NCI-H748 (cell line): ENCODE measurements around the gene IGFBP2.

Source experiments
- DNase-seq: peaks from one replicate; lab custom pipeline; 2025; ENCODE audit not compliant: unreplicated experiment; lab: John Stamatoyannopoulos, UW

Gene IGFBP2

DNA sequence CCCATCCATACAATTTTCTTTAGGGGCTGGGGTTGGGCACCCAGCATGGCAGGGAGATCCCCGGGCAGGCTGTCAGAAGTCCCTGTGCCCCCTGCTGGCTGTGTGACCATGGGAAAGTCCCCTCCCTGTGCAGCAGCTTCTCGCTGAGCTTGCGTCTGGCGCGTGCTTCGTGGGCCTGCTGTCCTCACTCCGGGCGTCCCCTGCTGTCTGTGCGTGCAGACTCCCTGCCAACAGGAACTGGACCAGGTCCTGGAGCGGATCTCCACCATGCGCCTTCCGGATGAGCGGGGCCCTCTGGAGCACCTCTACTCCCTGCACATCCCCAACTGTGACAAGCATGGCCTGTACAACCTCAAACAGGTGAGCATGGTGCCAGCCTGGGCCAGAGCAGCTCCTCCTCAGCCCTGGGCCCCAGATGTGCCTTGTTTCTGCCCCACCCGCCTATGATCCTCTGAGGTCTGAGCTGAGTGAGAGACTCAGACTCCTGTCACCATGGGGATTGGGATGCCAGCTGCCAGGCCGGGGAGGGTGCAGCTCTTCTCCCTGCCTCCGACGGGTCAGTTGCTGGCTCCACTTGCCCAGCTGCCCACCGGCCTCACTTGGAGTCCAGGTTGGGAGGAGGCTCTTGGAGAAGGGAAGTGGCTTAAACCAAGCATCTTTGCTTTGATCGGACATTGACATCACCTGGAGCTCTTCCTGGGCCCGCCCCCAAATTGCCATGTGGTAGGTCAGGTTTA is 28.6 kb downstream of the IGFBP2 start:
- no peak for DNase-seq

DNA sequence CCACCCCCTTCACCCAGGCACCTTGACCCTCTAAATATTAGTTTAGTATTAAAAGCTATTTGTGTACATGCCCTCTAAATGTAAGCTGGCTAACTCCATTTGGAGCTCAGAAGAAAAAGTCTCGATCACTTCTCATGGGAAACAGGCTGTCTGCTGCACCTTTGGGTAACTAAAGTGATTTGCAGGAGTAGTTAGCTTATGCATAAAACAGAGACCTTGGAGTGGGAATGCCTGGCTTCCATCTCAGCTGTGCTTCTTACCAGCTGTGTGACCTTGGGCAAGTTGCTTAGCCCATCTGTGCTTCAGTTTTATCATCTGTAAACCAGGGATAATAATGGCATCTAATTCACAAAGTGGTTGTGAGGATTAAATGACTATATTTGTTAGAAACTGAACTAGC is 29.9 kb downstream of the IGFBP2 start:
- no peak for DNase-seq

DNA sequence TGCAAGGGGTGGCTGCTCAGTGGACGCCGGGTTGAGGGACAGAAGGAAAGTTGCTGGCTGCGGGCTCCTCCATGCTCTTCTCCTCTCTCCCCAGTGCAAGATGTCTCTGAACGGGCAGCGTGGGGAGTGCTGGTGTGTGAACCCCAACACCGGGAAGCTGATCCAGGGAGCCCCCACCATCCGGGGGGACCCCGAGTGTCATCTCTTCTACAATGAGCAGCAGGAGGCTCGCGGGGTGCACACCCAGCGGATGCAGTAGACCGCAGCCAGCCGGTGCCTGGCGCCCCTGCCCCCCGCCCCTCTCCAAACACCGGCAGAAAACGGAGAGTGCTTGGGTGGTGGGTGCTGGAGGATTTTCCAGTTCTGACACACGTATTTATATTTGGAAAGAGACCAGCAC is 30.6 kb downstream of the IGFBP2 start:
- no peak for DNase-seq

DNA sequence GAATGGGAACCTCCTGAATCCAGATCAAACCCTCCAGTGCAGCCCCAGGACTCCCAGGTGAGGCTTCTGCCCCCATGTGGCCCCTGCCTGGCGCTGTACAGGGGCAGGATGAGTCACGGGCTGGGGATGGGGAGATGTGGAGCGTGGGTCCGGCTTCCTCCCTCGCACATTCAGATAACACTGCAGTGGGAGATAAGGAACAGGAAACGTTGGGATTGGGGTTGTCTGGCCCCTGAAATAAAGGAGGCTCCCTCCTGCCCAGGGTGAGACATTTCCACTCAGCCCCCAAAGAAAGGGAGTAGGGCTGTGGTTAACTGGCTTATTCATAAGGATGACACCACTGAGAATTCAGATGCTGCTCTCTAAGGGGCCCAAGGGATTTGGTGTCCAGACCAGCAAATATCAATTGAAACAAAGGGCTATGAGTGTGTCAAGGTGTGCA is 31.4 kb downstream of the IGFBP2 start:
- no peak for DNase-seq

DNA sequence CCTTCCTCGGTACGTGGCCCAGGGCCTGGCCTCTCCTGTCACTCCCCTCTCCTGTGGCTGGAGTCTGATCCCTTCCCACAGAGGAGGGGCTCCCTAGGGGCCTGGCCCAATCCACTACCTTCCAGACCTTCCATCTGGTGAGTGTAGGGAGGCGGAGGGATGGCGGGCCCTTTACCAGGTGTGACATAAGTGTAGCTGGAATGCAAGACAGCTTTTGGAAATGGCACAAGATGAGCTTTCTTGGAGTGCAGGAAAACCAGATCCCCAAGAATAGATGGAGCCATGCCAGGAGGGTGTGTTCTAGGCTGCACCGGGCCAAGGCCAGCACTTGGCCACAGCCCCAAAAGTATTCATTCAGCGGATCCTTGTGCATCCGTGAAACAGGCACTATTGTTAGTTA is 32.0 kb downstream of the IGFBP2 start:
- DNase-seq = no peak

DNA sequence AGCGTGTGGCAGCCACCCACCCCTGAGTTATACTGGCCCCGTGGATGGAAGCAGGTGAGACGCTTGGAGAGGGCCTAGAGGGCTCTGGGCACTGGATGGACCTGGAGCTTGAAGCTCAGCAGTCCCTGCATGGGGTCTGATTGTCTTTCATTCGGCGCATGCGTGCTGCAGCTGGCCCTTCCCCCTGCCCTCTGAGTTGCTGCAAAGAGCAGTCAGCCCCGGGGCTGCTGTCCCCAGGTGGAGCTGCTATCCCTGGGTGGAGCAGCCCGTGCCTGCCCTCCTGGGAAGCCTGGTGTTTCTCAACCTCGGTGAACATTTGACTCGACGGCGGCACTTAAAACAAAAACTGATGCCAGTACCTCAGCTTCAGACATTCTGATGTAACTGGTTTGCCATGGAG is 32.5 kb downstream of the IGFBP2 start:
- peak; percentile 29 for DNase-seq

DNA sequence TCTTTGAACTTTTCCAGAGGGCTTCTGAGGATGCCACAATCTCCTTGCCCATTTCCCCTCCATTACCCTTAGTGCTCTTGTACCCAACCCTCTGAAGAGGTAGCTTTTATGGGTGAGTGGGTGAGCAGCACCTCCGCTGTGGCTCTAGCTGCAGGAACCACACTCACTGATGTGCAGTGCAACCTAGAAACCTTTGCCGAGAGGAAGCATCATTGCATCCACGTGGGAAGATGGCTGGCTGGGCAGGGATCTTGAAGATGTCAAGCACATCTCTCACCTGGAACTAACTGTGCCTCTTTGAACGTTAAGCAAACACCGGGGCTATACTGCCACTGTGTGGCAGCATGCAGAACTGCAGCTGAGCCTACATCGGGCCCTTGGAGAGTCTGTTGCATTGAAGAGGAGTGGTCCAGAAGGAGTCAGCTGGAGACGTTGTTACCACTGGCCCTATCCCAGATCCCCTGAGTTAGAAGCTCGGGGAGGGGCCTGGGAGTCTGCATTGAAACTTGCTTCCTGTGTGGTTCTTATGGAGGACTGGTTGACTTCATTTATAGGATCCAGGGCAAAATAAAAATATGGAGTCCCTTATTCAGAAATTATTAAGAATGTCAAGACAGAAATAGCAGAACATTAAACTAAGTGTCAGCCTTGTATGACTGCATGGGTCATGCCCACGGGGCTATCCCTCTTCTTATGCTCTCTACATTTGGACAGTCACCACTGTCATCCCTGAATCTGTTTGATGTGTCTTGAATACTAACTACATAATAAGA is 33.4 kb downstream of the IGFBP2 start:
- peak; percentile 74 for DNase-seq

DNA sequence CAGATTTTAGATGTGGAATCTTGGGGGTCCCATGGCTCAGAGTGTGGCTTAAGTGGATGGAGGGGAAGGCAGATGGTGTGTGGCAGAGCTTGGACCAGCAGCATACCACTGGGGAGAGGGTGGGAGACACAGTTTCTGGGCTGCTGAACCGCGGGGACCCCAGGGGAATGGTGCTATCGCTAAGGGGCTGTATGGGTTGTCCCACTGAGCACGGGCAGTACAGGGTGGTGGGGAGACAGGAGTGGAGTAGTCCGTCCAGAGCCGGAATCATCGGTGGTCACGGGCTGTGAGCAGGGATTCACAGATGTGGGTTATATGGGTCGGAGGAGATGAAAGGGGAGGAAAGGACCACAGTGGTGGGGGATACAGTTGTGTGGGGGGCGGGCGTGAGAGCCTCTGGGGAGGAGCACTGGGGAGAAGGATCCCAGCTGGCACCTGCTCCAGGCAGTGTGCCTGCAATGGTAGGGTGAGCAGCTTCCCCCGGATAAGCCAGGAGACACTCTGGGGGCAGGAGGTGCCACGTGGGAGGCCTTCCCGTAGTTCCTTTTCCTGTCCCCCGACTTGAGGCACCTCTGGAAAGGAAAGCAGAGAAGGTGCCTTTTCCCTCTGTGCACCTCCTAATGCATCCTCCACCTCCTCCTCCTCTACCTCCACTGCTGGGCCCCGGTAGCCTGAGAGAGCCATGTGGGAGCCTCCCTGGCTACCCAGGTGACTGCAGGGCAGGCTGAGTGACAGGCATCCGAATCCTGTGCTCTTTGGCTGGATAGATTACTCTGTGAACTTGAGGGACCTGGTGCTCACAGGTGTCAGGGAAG is 37.3 kb downstream of the IGFBP2 start:
- peak; percentile 45 for DNase-seq

DNA sequence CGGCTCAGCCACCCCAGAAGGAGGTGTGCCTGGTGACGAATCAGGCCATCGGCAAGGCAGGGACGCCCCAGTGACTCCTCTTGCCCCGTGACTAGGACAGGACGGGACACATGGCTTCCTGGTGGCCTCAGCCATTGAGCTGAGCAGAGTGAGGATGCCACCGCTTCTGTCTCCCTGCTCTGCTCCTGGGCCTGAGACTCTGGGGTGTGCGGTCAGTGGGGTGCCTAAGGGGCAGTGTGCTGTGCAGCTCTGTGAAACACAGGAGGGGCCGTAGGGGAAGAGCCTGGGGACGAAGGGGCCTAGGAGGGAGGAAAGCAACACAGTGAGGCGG is 37.8 kb downstream of the IGFBP2 start:
- peak; percentile 45 for DNase-seq

DNA sequence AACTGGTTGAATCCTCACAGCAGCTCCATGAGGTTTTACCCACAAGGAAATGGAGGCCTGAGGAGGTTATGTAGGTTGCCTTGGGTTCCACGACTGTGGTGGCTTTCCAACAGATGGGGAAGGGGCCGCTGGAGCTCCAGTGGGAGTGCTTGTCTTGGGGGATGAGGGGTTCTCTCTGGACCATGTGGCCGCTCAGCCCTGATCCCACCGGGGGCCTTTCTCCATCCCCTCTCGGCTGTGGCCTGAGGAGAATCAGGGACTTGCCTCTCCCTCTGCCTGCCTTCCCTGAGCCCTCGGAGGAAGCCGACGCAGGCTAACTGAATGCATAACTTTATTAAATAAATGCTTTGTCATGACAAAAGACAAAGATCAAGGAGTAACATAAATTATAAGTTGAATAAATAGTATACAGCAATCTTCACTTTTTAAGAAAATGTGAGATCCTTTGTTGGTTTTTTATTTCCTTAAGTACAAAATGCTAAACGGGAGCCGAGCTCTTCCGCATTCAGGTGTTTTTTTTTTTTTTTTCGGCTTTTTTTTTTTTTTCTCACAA is 38.6 kb downstream of the IGFBP2 start:
- DNase-seq = peak; percentile 18

DNA sequence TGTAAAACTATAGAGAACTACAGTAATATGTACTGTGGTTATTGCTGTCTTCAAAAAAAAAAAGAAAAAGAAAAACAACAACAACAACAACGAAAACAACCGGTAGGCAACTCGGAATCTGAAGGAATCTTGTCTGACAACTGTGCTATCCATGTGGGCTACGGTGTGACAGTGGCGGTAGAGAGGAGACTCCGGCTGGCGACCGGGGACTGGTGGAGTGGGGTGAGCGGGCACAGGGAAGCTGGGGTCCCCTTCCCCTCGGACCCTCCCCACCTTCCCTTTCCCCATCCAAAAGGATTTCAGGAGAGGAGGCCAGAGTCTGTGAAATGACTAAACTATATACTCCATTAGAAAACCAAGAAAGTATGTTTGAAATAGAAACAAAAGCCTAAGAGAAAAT is 39.2 kb downstream of the IGFBP2 start:
- no peak for DNase-seq

DNA sequence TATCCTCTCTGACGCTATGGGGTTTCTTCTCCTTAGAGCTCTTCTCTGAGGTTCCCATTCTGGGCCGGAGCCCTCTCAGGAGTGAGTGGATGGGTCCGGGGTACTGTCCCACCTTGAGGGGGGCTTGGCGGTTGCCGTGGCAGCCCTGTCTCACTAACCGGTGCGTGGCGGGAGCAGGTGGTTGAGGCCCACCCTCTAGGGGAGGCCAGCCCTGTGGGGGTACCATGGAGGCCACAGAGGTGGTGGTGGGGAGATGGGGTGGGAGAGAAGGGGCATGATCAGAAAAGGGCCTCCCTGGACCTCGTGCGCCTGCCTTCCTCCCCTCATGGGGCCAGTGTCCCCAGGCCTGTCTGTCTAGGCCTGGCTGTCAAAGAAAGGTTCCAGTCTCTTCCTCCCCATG is 39.8 kb downstream of the IGFBP2 start:
- no peak for DNase-seq

DNA sequence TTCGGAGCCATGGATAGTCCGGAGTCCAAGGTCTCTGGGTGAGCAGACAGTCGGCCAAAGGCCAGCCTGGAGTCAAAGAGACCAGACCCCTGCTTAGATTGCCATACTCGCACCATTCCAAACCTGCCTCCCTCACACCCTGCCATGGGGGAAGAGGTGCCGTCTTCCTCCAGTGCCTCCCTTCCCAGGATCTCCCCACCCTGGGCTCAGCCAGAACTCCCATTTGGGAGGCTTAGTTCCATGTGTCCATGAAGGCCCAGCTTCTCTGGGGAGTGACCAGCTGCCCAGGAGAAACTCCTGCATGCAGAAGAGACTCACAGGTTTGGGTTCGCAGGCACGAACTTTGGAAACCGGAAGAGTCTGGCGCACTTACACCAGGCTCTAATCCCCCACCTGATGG is 40.4 kb downstream of the IGFBP2 start:
- no peak for DNase-seq

DNA sequence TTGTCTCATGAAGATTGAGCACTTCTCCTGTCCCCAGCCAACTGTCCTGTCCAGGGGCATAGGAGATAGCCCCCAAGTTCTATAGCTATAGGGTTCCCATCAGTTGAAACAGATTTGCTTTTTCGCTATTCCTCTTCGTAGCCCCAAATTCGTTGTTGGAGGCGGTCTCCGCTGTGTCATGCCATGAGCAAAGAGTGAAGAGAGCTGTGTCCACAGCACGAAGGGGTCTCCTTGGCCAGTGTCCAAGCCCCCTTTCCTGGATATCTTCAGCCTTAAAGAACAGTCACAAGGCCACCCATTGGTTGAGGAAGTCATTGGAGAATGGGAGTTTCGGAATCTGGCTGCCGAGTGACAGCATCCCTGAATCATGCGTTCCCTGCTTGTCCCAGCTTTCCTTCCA is 41.2 kb downstream of the IGFBP2 start:
- no peak for DNase-seq

DNA sequence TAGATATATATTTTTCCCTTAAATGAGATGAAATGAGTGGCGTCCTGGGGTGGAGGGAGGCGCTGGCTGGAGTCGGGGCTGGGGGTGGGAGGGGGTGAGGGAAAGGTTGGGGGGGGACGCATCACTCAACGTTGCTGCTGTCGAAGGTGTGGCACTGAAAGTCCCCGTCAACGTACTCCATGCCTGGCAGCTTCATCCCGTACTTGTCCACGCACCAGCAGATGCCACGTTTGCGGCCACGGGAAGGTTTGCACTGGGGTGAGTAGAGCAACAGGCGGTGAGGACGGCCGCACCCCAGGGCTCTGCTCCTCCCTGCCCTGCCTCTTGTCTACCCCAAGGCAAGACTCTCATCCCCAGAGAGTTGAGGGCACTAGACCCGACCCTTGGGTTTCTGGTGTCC is 43.4 kb downstream of the IGFBP2 start:
- no peak for DNase-seq

DNA sequence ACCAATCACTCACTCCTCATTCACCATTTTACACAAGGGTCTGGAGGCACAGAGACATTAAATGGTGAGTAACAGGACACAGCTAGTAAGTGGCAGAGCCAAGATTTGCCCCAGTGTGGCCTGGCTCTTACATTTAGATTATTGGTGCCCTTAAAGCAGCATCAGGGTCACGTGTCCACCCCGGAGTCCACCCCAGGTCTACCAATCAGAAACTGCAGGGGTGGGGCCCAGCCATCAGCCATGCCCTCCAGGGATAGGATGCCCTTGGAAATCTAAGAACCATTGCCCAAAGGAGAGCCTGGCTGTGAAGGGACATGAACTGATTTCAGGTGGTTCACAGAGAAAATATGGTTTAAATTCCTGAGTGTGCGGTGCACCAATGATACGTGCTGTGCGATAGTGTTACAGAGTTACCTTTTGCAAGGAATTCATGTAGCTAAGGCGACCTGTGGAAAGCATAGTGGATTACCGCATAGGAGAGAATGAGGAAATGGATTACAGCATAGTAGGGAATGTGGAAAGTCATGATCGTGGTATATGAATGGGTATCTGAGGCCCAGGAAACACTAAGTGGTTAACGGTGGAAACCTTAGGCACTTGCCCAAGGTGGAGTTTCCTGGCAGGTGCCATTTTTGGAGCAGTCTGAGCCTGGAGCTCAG is 44.3 kb downstream of the IGFBP2 start:
- DNase-seq = no peak

DNA sequence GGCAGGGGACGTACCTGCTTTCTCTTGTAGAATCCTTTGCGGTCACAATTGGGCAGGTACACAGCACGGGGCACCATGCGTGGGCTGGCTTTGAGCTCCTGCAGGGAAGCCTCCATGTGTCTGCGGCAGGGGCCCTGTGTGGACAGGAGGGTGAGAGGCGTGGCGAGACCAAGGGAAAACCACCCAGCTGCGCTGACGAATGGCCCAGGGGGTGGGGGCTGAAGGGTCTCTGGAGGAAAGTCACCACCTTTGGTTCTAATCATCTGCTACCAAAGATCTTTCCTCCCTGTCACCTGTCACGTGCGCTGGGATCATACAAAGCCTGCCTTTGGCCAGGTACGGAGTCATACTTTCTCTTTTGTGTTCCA is 44.9 kb downstream of the IGFBP2 start:
- no peak for DNase-seq

DNA sequence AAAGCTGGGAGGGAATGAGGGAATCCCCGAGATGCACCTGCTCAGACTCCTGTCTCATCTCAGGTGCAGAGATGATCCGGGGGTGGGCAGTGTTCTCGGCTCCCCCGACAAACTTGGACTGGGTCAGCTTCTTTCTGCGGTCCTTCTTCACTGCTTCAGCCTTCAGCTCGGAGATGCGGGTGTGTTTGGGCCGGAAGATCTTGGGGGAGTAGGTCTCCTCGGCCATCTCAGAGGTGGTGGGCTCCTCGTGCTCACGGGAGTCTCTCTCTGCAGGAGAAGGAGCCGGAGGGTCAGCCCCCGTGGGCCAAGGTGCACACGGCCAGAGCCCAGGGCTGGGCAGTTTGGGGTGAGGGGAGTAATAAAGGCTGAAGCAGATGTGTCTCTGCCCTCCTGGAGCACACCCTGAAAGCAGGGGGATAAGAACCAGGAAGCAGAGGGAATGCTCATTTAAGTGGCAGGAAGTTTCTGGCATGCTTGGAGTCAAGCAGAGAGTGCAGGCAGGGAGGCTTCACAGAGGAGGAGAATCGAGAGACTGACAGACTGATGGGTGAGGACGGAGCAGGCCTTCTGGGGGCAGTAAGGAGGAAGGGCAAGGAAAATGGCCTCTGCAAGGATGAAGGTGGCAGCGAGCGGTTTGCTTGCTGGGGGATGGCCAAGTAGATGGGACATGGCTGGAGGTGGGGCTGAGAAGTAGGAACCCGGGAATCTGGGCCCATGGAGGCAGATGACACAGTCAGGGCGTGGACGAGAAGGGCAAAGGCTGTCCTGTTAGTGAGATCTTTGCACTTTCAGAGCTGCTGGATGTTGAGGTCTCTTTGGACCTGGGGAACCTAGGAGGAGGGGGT is 45.8 kb downstream of the IGFBP2 start:
- no peak for DNase-seq

DNA sequence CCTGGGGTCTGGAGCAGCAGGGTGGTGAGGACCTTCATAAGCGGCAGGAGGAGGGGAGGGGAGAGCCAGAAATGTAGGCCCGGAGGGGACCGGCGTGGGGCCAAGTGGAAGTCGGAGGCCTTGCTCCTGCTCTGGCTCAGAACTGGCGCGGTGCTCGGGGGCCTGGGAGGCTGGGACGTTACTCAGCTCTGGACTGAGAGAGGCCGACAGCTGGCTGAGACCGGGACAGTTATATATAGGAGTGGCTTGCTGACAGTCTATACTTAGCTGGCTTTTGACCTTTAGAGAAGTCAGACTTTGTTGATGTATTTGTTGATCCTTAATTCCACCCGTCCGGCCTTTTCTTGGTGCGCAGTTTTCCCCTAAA is 46.4 kb downstream of the IGFBP2 start:
- no peak for DNase-seq

DNA sequence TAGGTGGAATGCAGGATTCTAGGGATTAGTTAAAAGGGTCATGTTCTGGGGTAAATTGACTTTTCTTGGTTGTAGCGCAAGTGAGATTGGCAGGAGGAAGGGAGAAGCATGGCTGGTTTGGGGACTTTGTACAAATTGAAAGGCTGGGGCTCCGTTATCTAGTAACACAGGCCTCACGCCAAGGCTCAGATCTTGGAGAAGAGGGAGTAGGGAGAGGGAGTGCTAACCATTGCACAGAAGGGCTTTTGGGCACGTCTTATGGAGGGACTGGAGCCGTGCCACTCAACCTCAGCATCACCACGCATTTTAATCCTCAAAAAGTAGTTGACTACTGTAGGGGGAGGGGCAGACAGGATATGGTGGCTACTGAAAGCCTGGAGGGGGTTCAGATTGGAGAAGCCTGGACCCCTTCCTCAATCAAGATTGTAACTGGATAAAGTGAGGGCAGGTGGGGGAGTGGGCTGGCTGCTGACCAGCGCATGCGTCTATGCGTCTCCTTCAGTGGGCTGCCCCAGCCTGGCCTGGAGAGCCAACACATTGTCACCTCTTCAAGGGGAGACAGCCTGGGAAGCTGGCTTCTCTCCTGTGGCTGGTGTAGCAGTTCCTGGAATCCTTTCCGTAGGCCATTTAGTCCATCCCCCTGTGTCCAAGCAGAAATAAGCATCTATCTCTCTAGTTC is 47.9 kb downstream of the IGFBP2 start:
- DNase-seq = no peak
